Cardiac fibroblast (primary cell): Measurements from ENCODE around the gene DOCK4.
A peak's percentile ranks its signal among the peaks of the same experiment; 100 is the strongest.

ENCODE experiments used
- DNase-seq, 2 donors: peaks; one replicate each; pipeline versions ENCODE4 v3.0.0 to v3.0.0-alpha.2; 2010; ENCODE audit warnings: low read depth in 2 of 2
- H3K4me3 ChIP-seq, 2 donors: replicated peaks in 1 of 2; 1 replicate in 1 of 2; 2 replicates in 1 of 2; pipeline ENCODE4 v1.5.1; 2011; ENCODE audit warnings: low read depth in 2 of 2, low read length in 2 of 2, mild to moderate bottlenecking in 2 of 2, moderate library complexity in 1 of 2
- CTCF ChIP-seq: IDR thresholded peaks from one replicate; pipeline ENCODE4 v1.5.1; 2011; ENCODE audit warnings: low read depth, mild to moderate bottlenecking, low read length, inconsistent platforms

The DOCK4 gene

GRCh38 chr7:112015146-112015545 is 191.1 kb downstream of the DOCK4 start:
- TF ChIP-seq CTCF = no peak
- H3K4me3 ChIP-seq = no peak overlapping the region
- DNase-seq = no peak

- no peak for DNase-seq
- no peak overlapping the region for H3K4me3 ChIP-seq
- TF ChIP-seq CTCF = no peak
Measured at GRCh38 chr7:112014347-112014746, 191.9 kb downstream of the DOCK4 start.

GRCh38 chr7:112013274-112013673 is 192.9 kb downstream of the DOCK4 start:
- H3K4me3 ChIP-seq = no peak overlapping the region
- DNase-seq = no peak
- no peak for TF ChIP-seq CTCF

GRCh38 chr7:112012242-112012641 is 194.0 kb downstream of the DOCK4 start:
- no peak for TF ChIP-seq CTCF
- no peak for DNase-seq
- H3K4me3 ChIP-seq = no peak overlapping the region

- H3K4me3 ChIP-seq = no peak overlapping the region
- no peak for TF ChIP-seq CTCF
- DNase-seq = no peak
Measured at GRCh38 chr7:112010994-112011393, 195.2 kb downstream of the DOCK4 start.

- TF ChIP-seq CTCF = no peak
- H3K4me3 ChIP-seq = no peak overlapping the region
- no peak for DNase-seq
Measured at GRCh38 chr7:112010109-112010508, 196.1 kb downstream of the DOCK4 start.

- no peak for TF ChIP-seq CTCF
- H3K4me3 ChIP-seq = no peak overlapping the region
- peak; percentile 59 to 76 for DNase-seq
Measured at GRCh38 chr7:112009081-112009480, 197.1 kb downstream of the DOCK4 start.
